Coronary artery (tissue), 2 donors: Measurements from ENCODE around the gene NRXN2.

Experiments used
- DNase-seq: peaks from one replicate; pipeline ENCODE4 v3.0.0-alpha.2; 2017; ENCODE audit warnings: low spot score
- H3K27ac ChIP-seq, 2 donors: fragments of 200-600 bp; sonication (generic); one replicate each; pipeline ENCODE4 v1.5.1; 2016 to 2019
- H3K4me3 ChIP-seq: fragments of 200-600 bp; sonication (generic); 2 replicates; pipeline ENCODE4 v1.5.1; 2016; ENCODE audit warnings: mild to moderate bottlenecking, moderate library complexity
- CTCF ChIP-seq: fragments of 200-600 bp; sonication (generic); IDR thresholded peaks from one replicate; pipeline ENCODE4 v1.5.1; 2019; ENCODE audit warnings: antibody characterized with exemption

NRXN2 gene

GRCh38 chr11:64688534-64688982 is 34.4 kb downstream of the NRXN2 start:
- Histone ChIP-seq H3K27ac (peak overlapping the region; percentile 80 to 82), H3K4me3 (peak overlapping the region; percentile 64)
- peak; percentile 88 for DNase-seq
- peak; percentile 90 for TF ChIP-seq CTCF

- TF ChIP-seq CTCF: no peak
- peak overlapping the region; percentile 64 for H3K4me3 ChIP-seq
- DNase-seq: no peak
- peak overlapping the region; percentile 80 to 82 for H3K27ac ChIP-seq
Measured at GRCh38 chr11:64687643-64688533, 35.1 kb downstream of the NRXN2 start.

DNA sequence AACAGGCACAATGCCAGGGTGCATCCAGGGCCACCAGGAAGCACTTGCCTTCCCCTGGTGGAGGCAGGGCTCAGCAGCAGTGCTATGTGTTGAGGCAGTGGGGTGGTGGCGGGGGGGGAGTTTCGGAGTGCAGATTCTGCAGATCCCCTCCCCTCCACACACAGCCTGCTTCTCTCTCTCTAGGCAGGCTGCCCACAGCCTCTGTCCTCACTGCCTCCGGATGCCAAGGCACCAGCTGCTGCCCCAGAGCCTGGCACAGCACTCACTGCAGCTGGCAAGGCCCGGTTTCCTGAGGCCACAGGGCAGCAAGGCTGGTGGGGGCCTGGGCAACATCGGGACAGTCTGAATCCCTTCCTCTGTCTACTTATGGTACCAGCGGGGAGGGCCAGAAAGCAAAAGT is 35.8 kb downstream of the NRXN2 start:
- peak; percentile 86 for DNase-seq
- H3K27ac ChIP-seq: peak overlapping the region; percentile 80 to 82
- no peak for TF ChIP-seq CTCF
- H3K4me3 ChIP-seq: no peak overlapping the region

GRCh38 chr11:64686466-64687170 is 36.4 kb downstream of the NRXN2 start:
- DNase-seq: no peak
- Histone ChIP-seq H3K4me3 (no peak overlapping the region), H3K27ac (peak overlapping the region; percentile 80 to 82)
- no peak for TF ChIP-seq CTCF

DNA sequence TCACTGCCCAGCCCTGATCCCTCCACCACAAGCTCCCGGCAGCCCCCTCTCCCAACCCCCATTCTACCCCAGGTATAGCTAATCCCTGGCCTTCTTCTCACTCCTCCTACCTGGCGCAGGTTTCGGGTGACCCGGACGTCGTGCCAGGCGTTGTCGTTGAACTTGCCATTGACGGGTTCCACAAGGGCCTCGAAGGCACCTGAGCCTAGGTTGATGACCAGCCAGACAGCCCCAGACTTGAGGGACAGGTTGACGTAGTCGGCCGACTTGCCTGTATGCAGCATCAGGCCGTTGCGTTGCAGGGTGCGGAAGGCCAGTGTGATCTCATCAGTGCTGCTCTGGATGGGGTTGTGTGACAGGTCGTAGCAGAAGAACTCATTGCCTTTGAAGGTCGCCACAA is 37.5 kb downstream of the NRXN2 start:
- DNase-seq: no peak
- no peak overlapping the region for H3K27ac ChIP-seq
- H3K4me3 ChIP-seq: no peak overlapping the region
- TF ChIP-seq CTCF: no peak

DNA sequence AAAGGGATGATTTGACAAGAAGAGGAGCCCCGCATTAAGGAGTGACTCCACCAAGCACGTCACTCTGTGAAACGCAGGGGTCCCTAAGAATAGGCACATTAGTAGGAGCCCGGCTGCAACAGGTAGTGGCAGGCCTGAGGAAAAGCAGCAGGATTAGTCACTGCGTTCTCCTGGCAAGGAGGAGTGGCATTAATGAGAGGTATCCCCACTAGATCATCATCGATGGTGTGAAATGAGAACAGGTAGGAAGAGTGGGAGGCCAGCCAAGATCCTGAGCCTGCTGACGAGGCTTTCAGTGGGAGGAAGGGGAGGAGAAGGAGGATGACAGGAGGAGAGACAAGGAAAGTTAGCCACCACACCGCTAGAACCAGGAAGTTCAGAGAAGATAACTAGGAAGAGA is 38.6 kb downstream of the NRXN2 start:
- Histone ChIP-seq H3K4me3 (no peak overlapping the region), H3K27ac (no peak overlapping the region)
- no peak for DNase-seq
- TF ChIP-seq CTCF: no peak
